Keratinocyte (primary cell): ENCODE measurements around the gene PEX10.

Experiments
- CTCF ChIP-seq, 3 experiments: IDR thresholded peaks in 1 of 3; conservative IDR thresholded peaks in 1 of 3; optimal IDR thresholded peaks in 1 of 3; 2 replicates in 2 of 3; 3 replicates in 1 of 3; pipeline versions ENCODE3 to v1.5.1; 2011; ENCODE audit warnings: low read length in 3 of 3, mild to moderate bottlenecking in 3 of 3, moderate library complexity in 2 of 3, control low read depth in 1 of 3, inconsistent platforms in 1 of 3; ENCODE audit not compliant: insufficient read depth in 2 of 3; ENCODE audit errors: extremely low read depth in 1 of 3
- EZH2 ChIP-seq: IDR thresholded peaks from one replicate; pipeline ENCODE4 v1.6.1; 2012; ENCODE audit warnings: inconsistent platforms, mild to moderate bottlenecking, low read length, moderate library complexity

GRCh38 chr1:2383576-2383975, 28.8 kb downstream of the PEX10 start:
- TF ChIP-seq CTCF (optimal IDR thresholded peaks at IDR 0.05 in 1 of 3, IDR thresholded peaks at IDR 0.05 in 1 of 3, conservative IDR thresholded peaks at IDR 0.05 in 1 of 3; ENCODE audit: extremely low read depth in 1 of 3, insufficient read depth in 2 of 3, low read length in 3 of 3), result no peak
- no peak for TF ChIP-seq EZH2
